Gastroesophageal sphincter (tissue), 4 donors: ENCODE results near the gene CFAP61. TPM values are rescaled to one million over a fixed set of nuclear protein-coding genes. Genes with fewer than 3 reads are reported as not detected.

Experiments used
- ATAC-seq: fragments of 150-250 bp; one replicate; pipeline ENCODE4 v1.9.1; 2016; ENCODE audit warnings: mild to moderate bottlenecking, moderate library complexity
- H3K27ac ChIP-seq, 4 donors: fragments of 200-600 bp; sonication (generic) in 3 of 4; 1 replicate in 3 of 4; 2 replicates in 1 of 4; pipeline ENCODE4 v1.5.1; 2016 to 2019
- H3K27me3 ChIP-seq: fragments of 200-600 bp; sonication (generic); one replicate; pipeline ENCODE4 v1.5.1; 2019
- H3K36me3 ChIP-seq, 2 donors: fragments of 200-600 bp; sonication (generic); one replicate each; pipeline ENCODE4 v1.5.1; 2019; ENCODE audit warnings: control low read depth in 1 of 2
- H3K4me1 ChIP-seq, 3 donors: fragments of 200-600 bp; sonication (generic); 1 replicate in 2 of 3; 2 replicates in 1 of 3; pipeline ENCODE4 v1.5.1; 2016 to 2019; ENCODE audit warnings: control low read depth in 2 of 3
- H3K4me3 ChIP-seq, 2 donors: fragments of 200-600 bp; sonication (generic); one replicate each; pipeline ENCODE4 v1.5.1; 2019; ENCODE audit warnings: mild to moderate bottlenecking in 1 of 2, moderate library complexity in 1 of 2
- H3K9me3 ChIP-seq, 3 donors: fragments of 200-600 bp; sonication (generic); one replicate each; pipeline ENCODE4 v1.5.1; 2017 to 2019; ENCODE audit warnings: control low read depth in 2 of 3
- EP300 ChIP-seq: sonication (generic); formaldehyde crosslinking; IDR thresholded peaks from one replicate; pipeline ENCODE4 v1.6.1; 2017; ENCODE audit warnings: antibody characterized with exemption, mild to moderate bottlenecking
- POLR2A ChIP-seq, 2 donors: fragments of 450-650 bp; IDR thresholded peaks; one replicate each; pipeline ENCODE4 v1.6.1; 2017; ENCODE audit warnings: antibody characterized with exemption in 2 of 2, mild to moderate bottlenecking in 2 of 2, moderate library complexity in 1 of 2
- POLR2AphosphoS5 ChIP-seq: sonication (generic); formaldehyde crosslinking; IDR thresholded peaks from one replicate; pipeline ENCODE4 v1.6.1; 2017; ENCODE audit warnings: antibody characterized with exemption
- whole genome bisulfite sequencing, 2 donors: methylation state at CpG; one replicate each; pipeline ENCODE4 v1.1.5; 2018; ENCODE audit warnings: low coverage in 1 of 2; 5-methylcytosine and 5-hydroxymethylcytosine counted together
- total RNA-seq, 4 donors: library from RNA; depleted of rRNA; stranded (reverse); fragments of >200 nt; gene quantifications; one replicate each; pipeline ENCODE4 v1.1.0, GENCODE V29; 2016
- TF ChIP-seq, protein P1 (sequence below), 4 experiments: fragments of 200-600 bp in 2 of 4; fragments of 450-650 bp in 2 of 4; sonication (generic) in 1 of 4; IDR thresholded peaks; one replicate each; pipeline ENCODE4 v1.5.1; 2017 to 2019; ENCODE audit warnings: antibody characterized with exemption in 4 of 4, mild to moderate bottlenecking in 2 of 4, moderate library complexity in 2 of 4

Gene CFAP61
- total RNA-seq, 4 donors from 2014 or later = 0.27 to 0.54 (median 0.30) TPM; not detected in 1

DNA sequence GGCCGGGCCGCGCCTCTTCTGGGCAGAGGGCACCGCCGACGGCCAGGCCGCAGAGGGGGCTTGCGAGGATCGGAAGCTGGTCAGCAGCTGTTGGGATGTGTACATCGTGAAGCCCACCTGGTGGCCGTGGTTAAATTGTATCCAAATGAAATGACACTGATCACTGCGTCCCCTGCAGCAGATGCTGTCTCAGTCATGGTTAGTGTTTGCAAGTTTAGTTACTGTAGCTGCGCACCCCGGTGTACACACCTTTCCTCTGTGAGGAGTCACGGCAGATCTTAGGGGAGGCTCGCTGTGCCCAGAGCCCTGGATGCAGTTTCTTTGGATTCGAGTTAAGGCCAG is 34.5 kb upstream of the CFAP61 start:
- no peak for ATAC-seq
- Histone ChIP-seq H3K4me1 (peaks cover 2 to 53% (median 21%) of the 10 kb centered on the region in 3 donors), H3K27me3 (no peaks in the 10 kb centered on the region), H3K9me3 (no peaks in the 10 kb centered on the region), H3K27ac (peak overlapping the region in 3 of 4 donors; percentile 80 to 83 (median 80)), H3K36me3 (peaks cover 0 to 5% of the 10 kb centered on the region in 2 donors), H3K4me3 (peak overlapping the region; percentile 80 to 94)
- WGBS, 2 donors = 8% methylated on average over 10 of the region's 17 CpGs; no CpG with 5 or more reads in 1 of the 2 donors
- TF ChIP-seq POLR2A (IDR thresholded peaks at IDR 0.05) (no peak), POLR2AphosphoS5 (no peak), EP300 (no peak)
- TF ChIP-seq, protein P1, sequence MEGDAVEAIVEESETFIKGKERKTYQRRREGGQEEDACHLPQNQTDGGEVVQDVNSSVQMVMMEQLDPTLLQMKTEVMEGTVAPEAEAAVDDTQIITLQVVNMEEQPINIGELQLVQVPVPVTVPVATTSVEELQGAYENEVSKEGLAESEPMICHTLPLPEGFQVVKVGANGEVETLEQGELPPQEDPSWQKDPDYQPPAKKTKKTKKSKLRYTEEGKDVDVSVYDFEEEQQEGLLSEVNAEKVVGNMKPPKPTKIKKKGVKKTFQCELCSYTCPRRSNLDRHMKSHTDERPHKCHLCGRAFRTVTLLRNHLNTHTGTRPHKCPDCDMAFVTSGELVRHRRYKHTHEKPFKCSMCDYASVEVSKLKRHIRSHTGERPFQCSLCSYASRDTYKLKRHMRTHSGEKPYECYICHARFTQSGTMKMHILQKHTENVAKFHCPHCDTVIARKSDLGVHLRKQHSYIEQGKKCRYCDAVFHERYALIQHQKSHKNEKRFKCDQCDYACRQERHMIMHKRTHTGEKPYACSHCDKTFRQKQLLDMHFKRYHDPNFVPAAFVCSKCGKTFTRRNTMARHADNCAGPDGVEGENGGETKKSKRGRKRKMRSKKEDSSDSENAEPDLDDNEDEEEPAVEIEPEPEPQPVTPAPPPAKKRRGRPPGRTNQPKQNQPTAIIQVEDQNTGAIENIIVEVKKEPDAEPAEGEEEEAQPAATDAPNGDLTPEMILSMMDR (IDR thresholded peaks at IDR 0.05) = no peak

DNA sequence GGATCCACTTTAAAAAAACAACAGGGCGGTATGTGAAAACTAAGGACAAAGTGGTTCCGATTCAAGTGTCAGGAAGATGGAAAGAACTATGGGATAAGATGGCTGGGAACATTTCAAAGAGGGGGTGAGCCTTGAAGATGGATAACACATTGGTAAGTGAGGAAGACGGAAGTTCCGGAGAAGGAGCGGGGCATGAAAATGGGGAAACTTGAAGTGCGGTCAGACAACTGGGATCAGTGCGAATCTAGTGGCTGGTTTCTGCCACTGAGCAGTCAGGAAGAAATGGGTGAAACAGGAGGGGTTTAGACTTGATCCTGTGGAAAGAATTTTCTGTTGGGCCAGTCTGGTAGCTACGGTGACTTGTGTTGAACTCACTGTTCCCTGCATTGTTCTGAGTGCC is 34.0 kb upstream of the CFAP61 start:
- TF ChIP-seq POLR2AphosphoS5 (no peak), POLR2A (IDR thresholded peaks at IDR 0.05) (no peak), EP300 (no peak)
- TF ChIP-seq, protein P1 (IDR thresholded peaks at IDR 0.05) = no peak
- Histone ChIP-seq H3K9me3 (no peaks in the 10 kb centered on the region), H3K36me3 (peaks cover 0 to 10% of the 10 kb centered on the region in 2 donors), H3K4me1 (peaks cover 2 to 53% (median 21%) of the 10 kb centered on the region in 3 donors), H3K27me3 (no peaks in the 10 kb centered on the region), H3K27ac (no peak overlapping the region), H3K4me3 (peak overlapping the region in 1 of 2 donors; percentile 94)
- WGBS, 2 donors = 74 to 90% methylated on average over 5 to 8 of the region's 8 CpGs
- ATAC-seq = no peak

DNA sequence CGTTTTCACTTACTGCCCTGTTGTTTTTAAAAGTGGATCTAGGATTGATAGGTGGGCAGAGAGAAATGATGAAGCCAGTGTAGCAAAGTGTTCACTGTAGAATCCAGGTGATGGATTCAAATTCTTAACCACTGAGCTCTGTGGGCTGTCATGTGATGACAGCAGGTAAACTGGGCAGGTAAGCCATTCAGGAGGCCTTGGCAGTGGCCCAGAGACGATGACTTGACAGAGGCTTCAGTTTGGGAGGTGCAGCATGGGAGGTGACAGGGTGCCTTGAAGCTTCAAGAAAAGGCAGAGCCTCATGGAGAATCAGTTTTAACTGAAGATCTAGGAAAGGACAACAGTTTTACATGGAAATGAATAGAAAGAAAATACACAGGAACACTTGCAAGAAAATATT is 33.2 kb upstream of the CFAP61 start:
- ATAC-seq = no peak
- WGBS, 2 donors = 55 to 80% methylated on average over 1 to 2 of the region's 2 CpGs
- no peaks in the 10 kb centered on the region for H3K9me3 ChIP-seq
- no peak for TF ChIP-seq POLR2A (IDR thresholded peaks at IDR 0.05)
- TF ChIP-seq, protein P1 (IDR thresholded peaks at IDR 0.05) = no peak
- TF ChIP-seq POLR2AphosphoS5 = no peak
- no peak for TF ChIP-seq EP300
- H3K4me1 ChIP-seq = peaks cover 2 to 53% (median 21%) of the 10 kb centered on the region in 3 donors
- H3K4me3 ChIP-seq = no peak overlapping the region
- H3K27ac ChIP-seq = no peak overlapping the region
- H3K27me3 ChIP-seq = no peaks in the 10 kb centered on the region
- peaks cover 0 to 12% of the 10 kb centered on the region in 2 donors for H3K36me3 ChIP-seq

DNA sequence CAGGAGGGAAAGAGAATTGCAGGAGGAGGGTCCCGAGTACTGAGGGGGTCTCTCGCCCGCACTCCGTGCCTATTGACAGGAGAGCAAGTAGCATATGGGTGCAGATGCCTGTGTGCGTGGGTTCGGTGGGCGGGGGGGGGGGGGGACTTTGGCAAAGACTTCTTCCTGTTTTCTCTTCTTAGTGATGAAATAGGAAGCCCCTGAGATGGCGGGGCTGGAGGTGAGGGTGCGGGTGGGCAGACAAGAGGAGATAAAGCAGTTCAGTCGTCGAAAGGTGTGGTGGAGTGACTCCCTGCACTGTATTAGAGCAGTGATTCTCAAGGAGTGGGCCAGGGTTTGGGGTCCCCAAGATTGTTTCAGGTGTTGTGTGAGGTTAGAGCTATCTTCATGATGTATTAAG is 31.4 kb upstream of the CFAP61 start:
- H3K4me1 ChIP-seq = peaks cover 2 to 53% (median 21%) of the 10 kb centered on the region in 3 donors
- WGBS, 2 donors = 87 to 100% methylated on average over 2 to 3 of the region's 11 CpGs

DNA sequence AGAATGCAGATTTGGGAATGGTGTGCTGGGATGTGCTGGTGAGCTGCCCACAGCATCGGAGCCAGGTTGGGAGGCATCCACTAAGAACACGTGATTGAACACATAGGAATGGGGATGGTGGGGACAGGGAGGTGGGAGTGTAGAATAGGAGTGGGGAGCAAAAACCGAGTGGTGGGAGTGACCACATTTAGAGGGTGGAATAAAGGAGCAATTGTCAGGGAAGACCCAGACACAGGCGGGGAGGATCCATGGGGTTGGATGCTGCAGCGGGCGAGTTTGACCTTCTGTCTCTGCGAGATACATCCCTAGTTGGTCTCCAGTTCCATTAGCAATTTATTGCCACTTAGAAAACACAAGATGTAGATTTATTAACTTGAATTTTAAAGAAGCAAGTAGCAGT is 30.5 kb upstream of the CFAP61 start:
- WGBS, 2 donors = 77 to 79% methylated on average over 6 to 7 of the region's 7 CpGs
- Histone ChIP-seq H3K9me3 (no peaks in the 10 kb centered on the region), H3K27ac (no peak overlapping the region), H3K27me3 (no peaks in the 10 kb centered on the region), H3K4me1 (peaks cover 2 to 48% (median 18%) of the 10 kb centered on the region in 3 donors), H3K4me3 (no peak overlapping the region), H3K36me3 (peaks cover 0 to 26% of the 10 kb centered on the region in 2 donors)
- ATAC-seq = no peak
- TF ChIP-seq EP300 (no peak), POLR2AphosphoS5 (no peak), POLR2A (IDR thresholded peaks at IDR 0.05) (no peak)
- TF ChIP-seq, protein P1 (IDR thresholded peaks at IDR 0.05) = no peak

More for the DNA sequence above, 31.4 kb upstream of the CFAP61 start:
- Histone ChIP-seq H3K27me3 (no peaks in the 10 kb centered on the region), H3K9me3 (no peaks in the 10 kb centered on the region), H3K36me3 (peaks cover 0 to 18% of the 10 kb centered on the region in 2 donors), H3K27ac (no peak overlapping the region), H3K4me3 (no peak overlapping the region)
- ATAC-seq = no peak
- no peak for TF ChIP-seq POLR2A (IDR thresholded peaks at IDR 0.05)
- no peak for TF ChIP-seq EP300
- TF ChIP-seq, protein P1 (IDR thresholded peaks at IDR 0.05) = no peak
- TF ChIP-seq POLR2AphosphoS5 = no peak
